ENCODE results near the gene C11orf91.

The C11orf91 gene

GRCh38 chr11:33691066-33691864 lies 9.4 kb downstream of the C11orf91 start:
- H3K27me3 ChIP-seq (ENCODE audit: low read depth, low read length), result 0 out of 2 replicates have a peak, but pooled peaks cover 3% of the 10 kb centered on the region
- no peaks in the 10 kb centered on the region for H3K79me2 ChIP-seq (ENCODE audit: low read length)
- peaks cover 14% of the 10 kb centered on the region for H3K4me1 ChIP-seq (ENCODE audit: low read length)
- no peak overlapping the region for H3K27ac ChIP-seq (ENCODE audit: low read length)
- TF ChIP-seq EZH2phosphoT487 (IDR thresholded peaks at IDR 0.05; ENCODE audit: low read depth), result no peak
- no peak for TF ChIP-seq CTCF (IDR thresholded peaks at IDR 0.05; ENCODE audit: low read depth, low read length)
- H2AFZ ChIP-seq (ENCODE audit: low read depth, low read length), result no peak overlapping the region
- no peak overlapping the region for H3K9ac ChIP-seq (ENCODE audit: low read length)
- no peaks in the 10 kb centered on the region for H3K36me3 ChIP-seq (replicated peaks; ENCODE audit: low read depth, low read length)
- H3K4me3 ChIP-seq (ENCODE audit: low read length), result no peak overlapping the region
- no peaks in the 10 kb centered on the region for H4K20me1 ChIP-seq (ENCODE audit: insufficient read depth, low read length)
- no peaks in the 10 kb centered on the region for H3K9me3 ChIP-seq (ENCODE audit: insufficient read depth, low read length)
- no peak overlapping the region for H3K4me2 ChIP-seq (ENCODE audit: low read length)

DNA sequence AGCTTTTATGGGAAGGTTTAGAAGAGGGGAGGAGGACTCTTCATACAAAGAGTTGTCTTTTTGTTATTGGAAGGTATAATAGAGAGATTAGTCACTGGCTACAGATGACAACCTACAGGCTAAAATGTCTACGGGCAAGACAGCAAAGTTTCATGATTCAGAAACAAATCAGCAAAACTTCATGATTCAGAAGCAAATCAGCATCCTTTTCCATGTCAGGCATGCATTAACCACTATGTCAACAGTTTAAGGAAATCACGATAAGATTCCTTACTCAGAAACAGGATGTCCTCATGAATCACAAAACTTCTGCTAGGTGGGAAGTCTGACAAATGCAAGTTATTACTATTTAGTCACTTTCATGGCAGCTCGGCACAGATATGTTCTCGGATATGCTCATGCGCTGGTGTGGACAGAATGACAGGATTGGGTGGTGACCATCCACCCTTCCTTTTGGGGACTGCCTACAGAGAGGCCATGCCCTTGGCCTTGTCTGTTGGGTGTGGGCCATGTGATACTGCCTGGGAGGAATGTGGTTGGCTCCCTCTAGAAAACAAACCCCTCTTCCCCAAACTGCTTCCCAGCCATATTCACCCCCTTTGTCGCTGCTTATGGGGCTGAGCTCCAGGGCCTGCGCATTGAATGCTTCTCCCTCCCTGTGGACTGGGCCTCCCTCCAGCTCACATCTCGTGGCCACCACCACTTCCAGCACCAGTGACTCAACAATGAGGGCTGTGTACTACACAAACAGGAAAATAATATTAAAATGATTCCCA lies 10.1 kb downstream of the C11orf91 start:
- Histone ChIP-seq H3K36me3 (replicated peaks; ENCODE audit: low read depth, low read length) (no peaks in the 10 kb centered on the region), H2AFZ (ENCODE audit: low read depth, low read length) (no peak overlapping the region), H3K4me1 (ENCODE audit: low read length) (peaks cover 11% of the 10 kb centered on the region), H3K79me2 (ENCODE audit: low read length) (no peaks in the 10 kb centered on the region), H3K4me2 (ENCODE audit: low read length) (no peak overlapping the region), H4K20me1 (ENCODE audit: insufficient read depth, low read length) (no peaks in the 10 kb centered on the region), H3K27me3 (ENCODE audit: low read depth, low read length) (0 out of 2 replicates have a peak, but pooled peaks cover 6% of the 10 kb centered on the region), H3K9ac (ENCODE audit: low read length) (no peak overlapping the region), H3K27ac (ENCODE audit: low read length) (no peak overlapping the region), H3K9me3 (ENCODE audit: insufficient read depth, low read length) (no peaks in the 10 kb centered on the region), H3K4me3 (ENCODE audit: low read length) (no peak overlapping the region)
- TF ChIP-seq EZH2phosphoT487 (IDR thresholded peaks at IDR 0.05; ENCODE audit: low read depth) (no peak), CTCF (IDR thresholded peaks at IDR 0.05; ENCODE audit: low read depth, low read length) (no peak)

- no peak overlapping the region for H3K9ac ChIP-seq (ENCODE audit: low read length)
- no peak overlapping the region for H2AFZ ChIP-seq (ENCODE audit: low read depth, low read length)
- H4K20me1 ChIP-seq (ENCODE audit: insufficient read depth, low read length), result no peaks in the 10 kb centered on the region
- H3K4me1 ChIP-seq (ENCODE audit: low read length), result peaks cover 5% of the 10 kb centered on the region
- H3K27me3 ChIP-seq (ENCODE audit: low read depth, low read length), result peaks cover 12% of the 10 kb centered on the region
- H3K9me3 ChIP-seq (ENCODE audit: insufficient read depth, low read length), result no peaks in the 10 kb centered on the region
- H3K36me3 ChIP-seq (replicated peaks; ENCODE audit: low read depth, low read length), result no peaks in the 10 kb centered on the region
- no peak overlapping the region for H3K27ac ChIP-seq (ENCODE audit: low read length)
- no peak overlapping the region for H3K4me3 ChIP-seq (ENCODE audit: low read length)
- H3K79me2 ChIP-seq (ENCODE audit: low read length), result no peaks in the 10 kb centered on the region
- no peak for TF ChIP-seq CTCF (IDR thresholded peaks at IDR 0.05; ENCODE audit: low read depth, low read length)
- H3K4me2 ChIP-seq (ENCODE audit: low read length), result no peak overlapping the region
Measured at GRCh38 chr11:33689501-33689900, 11.1 kb downstream of the C11orf91 start.

DNA sequence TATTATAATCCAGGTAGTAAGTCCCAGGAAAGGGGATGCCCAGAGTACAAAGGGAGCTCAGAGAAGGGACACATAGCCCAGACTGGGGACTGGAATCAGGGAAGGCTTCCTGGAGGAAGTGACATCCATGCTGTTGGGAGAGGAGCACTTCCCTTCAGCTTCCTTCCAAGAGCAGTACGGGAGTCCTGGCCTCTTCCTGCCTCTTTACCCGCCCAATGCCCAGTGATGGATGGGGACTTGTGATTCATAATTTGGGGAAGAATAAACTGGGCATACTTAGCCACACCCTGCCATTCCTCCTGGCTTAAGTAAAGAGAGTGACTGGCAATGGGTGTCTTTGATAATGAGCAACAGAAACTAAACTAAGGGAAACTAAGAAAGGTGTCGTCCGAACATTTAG lies 11.5 kb downstream of the C11orf91 start:
- Histone ChIP-seq H3K9ac (ENCODE audit: low read length) (no peak overlapping the region), H2AFZ (ENCODE audit: low read depth, low read length) (no peak overlapping the region), H3K4me2 (ENCODE audit: low read length) (no peak overlapping the region), H3K79me2 (ENCODE audit: low read length) (no peaks in the 10 kb centered on the region), H4K20me1 (ENCODE audit: insufficient read depth, low read length) (no peaks in the 10 kb centered on the region), H3K27me3 (ENCODE audit: low read depth, low read length) (peaks cover 16% of the 10 kb centered on the region), H3K36me3 (replicated peaks; ENCODE audit: low read depth, low read length) (no peaks in the 10 kb centered on the region), H3K4me3 (ENCODE audit: low read length) (no peak overlapping the region), H3K4me1 (ENCODE audit: low read length) (0 out of 2 replicates have a peak, but pooled peaks cover 3% of the 10 kb centered on the region), H3K27ac (ENCODE audit: low read length) (no peak overlapping the region), H3K9me3 (ENCODE audit: insufficient read depth, low read length) (no peaks in the 10 kb centered on the region)
- no peak for TF ChIP-seq CTCF (IDR thresholded peaks at IDR 0.05; ENCODE audit: low read depth, low read length)
- no peak for TF ChIP-seq EZH2phosphoT487 (IDR thresholded peaks at IDR 0.05; ENCODE audit: low read depth)
